H1 (cell line): ENCODE data around the gene DAB2IP. TPM values are rescaled to one million over a fixed set of nuclear protein-coding genes. Genes with fewer than 3 reads are reported as not detected.

ENCODE experiments used
- CHD1 ChIP-seq: IDR thresholded peaks from 2 replicates; pipeline ENCODE4 v1.6.1; 2012; ENCODE audit warnings: low read depth, low read length, improper control_type of control experiment
- CHD7 ChIP-seq: fragments of 300-600 bp; sonication (generic); IDR thresholded peaks from 2 replicates; pipeline ENCODE4 v1.7.1; 2012; ENCODE audit warnings: low read length, moderate library complexity, mild to moderate bottlenecking, inconsistent platforms; ENCODE audit not compliant: insufficient replicate concordance
- GTF2F1 ChIP-seq: IDR thresholded peaks from 2 replicates; pipeline ENCODE4 v1.6.1; 2012; ENCODE audit warnings: low read depth, low read length, improper control_type of control experiment, borderline replicate concordance
- HDAC6 ChIP-seq: IDR thresholded peaks from one replicate; pipeline ENCODE4 v1.7.1; 2012; ENCODE audit warnings: low read depth, mild to moderate bottlenecking, inconsistent platforms, low read length, moderate library complexity
- PHF8 ChIP-seq: fragments of 200-600 bp; sonication (generic); conservative IDR thresholded peaks from 2 replicates; pipeline ENCODE4 v1.7.1; 2012; ENCODE audit warnings: low read depth, mild to moderate bottlenecking, inconsistent platforms, low read length, moderate library complexity
- POLR2A ChIP-seq, 2 experiments: IDR thresholded peaks; 1 replicate in 1 of 2; 2 replicates in 1 of 2; pipeline ENCODE4 v1.6.1; 2011; ENCODE audit warnings: low read depth in 2 of 2, low read length in 2 of 2, mild to moderate bottlenecking in 2 of 2; ENCODE audit errors: control extremely low read depth in 1 of 2
- SAP30 ChIP-seq: fragments of 300-600 bp; sonication (generic); IDR thresholded peaks from 2 replicates; pipeline ENCODE4 v1.7.1; 2012; ENCODE audit warnings: low read length, moderate library complexity, mild to moderate bottlenecking, inconsistent platforms; ENCODE audit not compliant: insufficient read depth, insufficient replicate concordance
- TCF12 ChIP-seq: IDR thresholded peaks from 2 replicates; pipeline ENCODE4 v1.6.1; 2011; ENCODE audit warnings: low read depth, mild to moderate bottlenecking, low read length
- TEAD4 ChIP-seq: IDR thresholded peaks from 2 replicates; pipeline ENCODE4 v1.6.1; 2012; ENCODE audit warnings: low read depth, low read length, inconsistent platforms, mixed read lengths
- polyA plus RNA-seq, 7 experiments: library from polyadenylated mRNA; depleted of rRNA in 3 of 7; stranded (reverse) in 5 of 7; unstranded in 2 of 7; fragments of >200 nt in 5 of 7; fragments of 200-250 nt in 2 of 7; gene quantifications; 1 replicate in 5 of 7; 2 replicates in 1 of 7; 4 replicates in 1 of 7; pipeline versions ENCODE4 v1.2.1 to v1.2.3, GENCODE V29; 2011 to 2013; ENCODE audit warnings: missing spikeins in 2 of 7, mixed read lengths in 2 of 7
- total RNA-seq: library from RNA; stranded (reverse); fragmentation: NEBNext Ultra II Directional; extraction: Animal tissue kit (Norgen Biotek cat#: 25700); gene quantifications from 2 replicates; pipeline ENCODE4 v1.2.1, GENCODE V29; 2021

The DAB2IP gene
- total and polyA plus RNA-seq, 2 of the 8 experiments (the other 6 are each of a cell fraction or from before 2014, with no cell fraction given), result 19.7 to 39.5 TPM

- TF ChIP-seq CHD7 (no peak), TEAD4 (no peak), TCF12 (no peak), CHD1 (no peak), HDAC6 (no peak), POLR2A (IDR thresholded peaks at IDR 0.05; ENCODE audit: control extremely low read depth in 1 of 2, low read depth in 2 of 2, low read length in 2 of 2) (no peak), SAP30 (no peak), GTF2F1 (no peak), PHF8 (no peak)
These were observed 172.2 kb downstream of the DAB2IP start (continued) for GRCh38 chr9:121823451-121824169.
